ENCODE results near the gene TTC7B.

The TTC7B gene

DNA sequence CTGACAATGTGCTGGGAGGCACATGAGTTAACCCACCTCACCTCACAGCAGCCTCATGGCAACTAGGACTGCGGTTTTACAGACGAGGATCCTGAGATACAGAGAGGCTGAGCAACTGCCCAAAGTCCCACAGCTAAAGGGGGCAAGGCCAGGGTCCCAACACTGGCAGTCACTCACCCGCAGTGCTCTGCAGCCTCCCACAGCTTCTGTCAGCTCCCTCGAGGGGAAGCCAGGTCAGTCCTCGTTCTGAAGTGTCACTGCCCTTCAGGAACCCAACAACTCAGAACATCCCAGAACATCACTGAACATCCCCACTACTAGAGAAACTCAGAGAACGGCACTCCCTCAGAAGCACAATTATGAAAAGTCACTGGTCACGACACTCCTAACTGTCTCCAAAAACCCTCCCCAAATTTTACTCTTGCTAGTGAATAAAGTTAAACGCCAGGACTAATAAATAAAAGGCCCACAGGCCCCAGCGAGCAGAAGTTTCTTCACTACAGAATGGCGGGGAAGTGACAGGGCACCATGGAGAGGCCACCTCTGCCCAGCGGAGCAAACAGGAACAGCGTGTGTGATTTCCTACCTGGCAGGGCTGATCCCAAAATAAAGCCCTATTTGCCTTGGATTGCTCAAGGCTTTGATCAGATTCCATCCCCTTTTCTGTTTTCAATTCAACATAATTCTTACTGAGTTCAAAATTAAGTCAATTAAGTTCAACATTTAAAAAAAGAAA, 75.1 kb downstream of the TTC7B start:
- no peak for DNase-seq (ENCODE audit: low spot score)

- no peak for DNase-seq (ENCODE audit: low spot score)
These were observed 76.1 kb downstream of the TTC7B start for GRCh38 chr14:90740081-90740480.

DNA sequence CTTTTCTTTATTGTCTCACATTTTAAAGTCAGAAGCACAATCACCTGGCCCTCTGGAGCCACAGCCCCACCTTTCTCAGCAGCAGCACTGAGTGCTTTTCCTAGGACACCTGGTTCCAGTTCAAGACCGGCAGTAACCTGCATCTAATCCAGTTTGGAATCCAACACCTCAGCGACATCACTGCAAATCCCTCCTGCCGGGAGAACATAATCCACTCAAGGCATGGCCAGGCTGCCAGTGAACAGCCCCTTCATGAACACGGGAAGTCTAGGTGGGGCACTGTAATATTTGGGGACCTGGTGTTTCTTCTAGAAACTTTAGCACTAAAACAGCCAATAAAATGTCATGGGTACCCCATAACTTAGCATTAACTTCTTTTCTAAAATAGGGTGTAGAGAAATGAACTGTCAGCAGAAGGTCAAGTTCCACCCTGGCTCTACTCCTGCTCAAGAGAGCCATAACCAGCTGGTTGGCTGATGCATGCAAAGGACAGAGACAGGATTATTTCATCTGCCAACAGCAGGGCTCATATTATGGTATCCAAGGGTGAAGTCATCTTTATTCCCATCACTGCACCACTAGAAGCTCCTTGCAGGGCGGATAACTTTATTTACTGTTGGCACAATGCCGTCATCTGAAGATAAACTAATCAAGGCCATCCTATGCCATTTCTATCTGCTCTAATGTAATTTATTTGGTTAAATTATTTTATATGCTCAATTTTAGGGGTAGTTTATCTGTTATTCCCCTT, 76.7 kb downstream of the TTC7B start:
- no peak for DNase-seq (ENCODE audit: low spot score)

GRCh38 chr14:90733139-90733808, 83.0 kb downstream of the TTC7B start:
- no peak for DNase-seq (ENCODE audit: low spot score)

DNA sequence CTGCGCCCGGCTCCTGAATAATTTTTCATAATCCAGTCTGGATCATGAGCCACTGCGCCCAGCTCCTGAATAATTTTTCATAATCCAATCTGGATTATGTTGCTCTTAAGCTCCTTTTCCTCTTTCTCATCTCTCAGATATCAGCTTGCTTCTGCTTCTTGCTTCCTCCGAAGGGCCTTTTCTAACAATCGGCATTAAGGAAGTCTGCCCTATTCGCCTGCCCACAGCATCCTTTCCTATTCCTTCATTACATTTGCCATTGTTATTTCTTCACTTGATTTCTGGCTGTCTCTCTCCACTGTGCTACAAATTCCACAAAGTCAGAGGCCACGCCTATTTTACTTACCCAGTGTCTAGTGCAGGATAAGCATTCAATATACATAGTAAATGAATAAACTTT, 83.5 kb downstream of the TTC7B start:
- DNase-seq (ENCODE audit: low spot score): no peak

GRCh38 chr14:90732139-90732538, 84.1 kb downstream of the TTC7B start:
- no peak for DNase-seq (ENCODE audit: low spot score)

- no peak for DNase-seq (ENCODE audit: low spot score)
These were observed 84.7 kb downstream of the TTC7B start for GRCh38 chr14:90731487-90731886.

DNA sequence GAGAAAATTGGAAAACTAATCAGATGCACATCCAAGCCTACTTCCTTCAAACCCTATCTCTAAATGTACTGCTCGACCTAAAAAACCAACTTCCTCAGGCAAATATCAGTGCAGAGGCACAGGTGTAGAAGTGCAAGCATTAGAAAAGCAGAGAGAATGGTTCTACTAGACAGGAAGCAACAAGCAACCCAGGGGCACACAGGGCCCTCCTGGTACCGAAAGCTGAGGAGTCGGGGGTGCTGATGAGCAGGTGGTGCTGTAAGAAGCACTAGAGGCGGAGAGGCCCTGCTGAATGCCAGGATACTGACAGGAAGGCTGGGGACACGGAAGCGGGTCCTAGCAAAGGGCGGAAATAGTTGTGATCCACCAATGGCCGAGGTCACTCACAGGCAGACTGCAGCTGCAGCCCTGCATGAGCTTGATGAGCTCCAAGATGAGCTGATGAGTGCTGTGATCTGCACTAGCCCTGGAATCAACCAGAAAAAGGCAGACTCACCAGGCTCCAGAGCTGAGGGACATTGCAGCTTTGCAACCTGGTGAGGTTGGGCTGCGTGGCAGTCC, 85.9 kb downstream of the TTC7B start:
- peak; percentile 57 for DNase-seq (ENCODE audit: low spot score)

DNA sequence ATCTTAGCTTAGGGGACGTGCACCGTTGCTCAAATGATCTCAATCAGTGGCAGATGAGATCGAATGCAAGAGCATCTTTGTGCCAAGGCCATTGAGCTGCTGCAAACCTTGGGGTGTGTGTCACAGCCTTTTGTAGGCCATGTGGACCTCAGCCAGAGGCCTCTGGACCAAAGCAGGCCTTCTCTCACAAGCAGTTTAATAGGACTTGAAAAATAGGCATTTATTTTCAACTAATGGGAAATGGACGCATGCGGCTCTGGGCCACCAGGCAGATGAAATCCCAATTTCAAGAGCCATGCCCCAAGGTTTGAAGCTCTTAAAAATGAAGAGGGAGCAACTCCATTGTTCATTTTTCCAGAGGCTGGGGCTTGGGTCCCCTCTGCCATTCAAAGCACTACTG, 87.3 kb downstream of the TTC7B start:
- peak; percentile 46 for DNase-seq (ENCODE audit: low spot score)

DNA sequence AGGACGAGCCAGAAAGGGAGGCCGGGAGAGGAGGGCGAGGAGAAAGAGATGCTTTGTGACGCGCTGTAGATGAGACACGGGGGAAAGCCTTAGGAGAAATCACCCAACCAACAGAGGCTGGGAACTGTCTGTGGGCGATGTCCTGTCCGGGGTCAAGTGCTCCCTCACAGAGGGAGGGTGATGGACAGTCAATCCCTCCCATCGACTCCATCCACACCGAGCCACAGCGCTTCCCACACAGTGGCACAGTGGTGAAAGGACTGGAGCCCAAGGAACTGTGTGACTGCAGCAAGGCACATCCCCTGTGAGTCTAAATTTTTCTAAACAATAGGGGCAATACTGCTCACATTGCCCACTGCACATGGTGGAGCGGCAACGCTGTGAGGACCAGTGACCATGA, 89.1 kb downstream of the TTC7B start:
- peak; percentile 37 for DNase-seq (ENCODE audit: low spot score)

DNA sequence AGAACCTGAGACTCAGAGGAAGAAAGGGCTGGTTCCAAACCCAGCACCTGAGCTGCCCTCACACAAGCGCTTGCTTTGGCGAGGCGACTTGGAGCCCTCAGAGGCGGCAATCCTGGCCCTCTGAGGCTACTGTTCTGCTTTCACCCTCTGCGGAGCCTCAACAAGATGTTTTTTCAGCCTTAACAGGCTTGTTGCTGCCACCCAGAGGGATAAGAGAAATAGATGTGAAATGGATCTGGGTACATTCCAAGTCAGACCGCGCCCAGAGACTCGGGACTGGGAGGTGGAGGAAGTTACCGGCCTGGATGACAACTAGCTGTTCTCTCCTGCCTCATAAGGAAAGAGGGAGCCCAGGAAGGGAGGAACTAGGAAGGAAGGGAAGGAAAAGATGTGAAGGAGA, 89.6 kb downstream of the TTC7B start:
- DNase-seq (ENCODE audit: low spot score): peak; percentile 92

DNA sequence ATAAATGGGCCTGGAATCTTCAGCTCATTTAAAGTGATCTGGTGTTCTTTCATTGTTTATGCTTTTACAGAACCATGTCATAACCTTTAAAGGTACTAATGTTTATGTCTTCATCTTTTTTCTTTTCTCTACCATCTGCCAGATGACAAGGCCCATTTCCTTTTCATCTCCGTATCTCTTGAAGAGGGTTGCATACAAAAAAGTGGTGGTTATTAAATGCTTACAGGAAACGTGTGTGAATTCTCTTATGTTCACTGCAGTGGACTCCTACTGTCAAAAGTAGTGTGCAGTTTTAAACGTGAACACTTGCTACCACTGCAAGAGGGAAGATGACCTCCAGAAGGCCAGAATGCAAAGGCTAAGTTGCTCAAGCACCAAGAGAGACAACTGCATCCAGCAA, 91.4 kb downstream of the TTC7B start:
- no peak for DNase-seq (ENCODE audit: low spot score)

DNA sequence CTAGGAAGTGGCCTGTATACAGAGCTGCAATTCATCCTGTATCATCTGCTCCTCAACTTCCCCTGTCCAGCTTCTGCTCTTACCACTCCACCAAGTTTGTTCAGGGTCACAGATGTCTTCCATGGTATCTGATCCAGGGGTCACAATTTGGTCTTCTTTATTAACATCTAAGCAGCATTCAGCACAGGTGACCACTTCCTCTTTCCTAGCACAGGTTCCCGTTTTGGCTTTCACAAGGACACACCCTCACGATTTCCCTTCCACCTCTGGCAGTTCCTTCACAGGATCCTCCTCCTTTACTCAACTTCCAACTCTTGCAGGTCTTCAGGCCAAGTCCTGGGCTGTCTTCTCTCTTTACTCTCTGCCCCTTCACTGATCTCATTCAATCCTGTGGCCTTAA, 93.6 kb downstream of the TTC7B start:
- no peak for DNase-seq (ENCODE audit: low spot score)

DNA sequence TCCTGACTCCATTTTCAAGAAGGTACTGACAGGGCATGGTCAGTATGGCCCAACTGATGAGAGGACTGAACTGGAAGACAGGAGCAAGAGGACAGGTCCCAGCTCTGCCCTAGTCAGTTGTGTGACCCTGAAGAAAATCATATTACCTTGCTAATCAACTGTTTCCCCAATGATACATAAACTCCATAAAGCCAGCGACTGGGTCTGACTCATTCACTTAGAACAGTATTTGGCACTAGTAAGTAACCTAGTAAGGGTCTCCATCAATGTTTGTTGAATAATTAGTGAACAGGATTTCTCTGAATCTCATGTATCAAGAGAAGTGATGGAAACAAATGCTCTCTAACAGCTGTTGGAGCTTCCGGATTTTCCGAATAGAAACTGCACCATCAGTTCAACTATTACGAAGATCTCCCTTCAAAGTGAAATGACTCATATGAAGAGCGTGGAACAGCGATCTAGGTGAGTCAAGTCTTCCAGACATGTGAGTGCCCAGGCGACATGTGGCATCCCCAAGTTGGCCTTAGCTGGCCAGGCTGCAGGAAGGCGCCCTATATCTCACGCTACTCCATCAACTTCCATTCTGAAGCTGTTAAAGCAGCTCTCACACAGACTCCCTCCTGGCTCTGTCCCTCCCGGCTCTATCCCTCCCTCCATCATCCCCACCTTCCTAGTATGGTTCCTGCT, 94.5 kb downstream of the TTC7B start:
- DNase-seq (ENCODE audit: low spot score): no peak

- DNase-seq (ENCODE audit: low spot score): peak; percentile 31
These were observed 95.4 kb downstream of the TTC7B start for GRCh38 chr14:90720832-90721231.

- peak; percentile 70 for DNase-seq (ENCODE audit: low spot score)
These were observed 95.9 kb downstream of the TTC7B start for GRCh38 chr14:90720336-90720735.

GRCh38 chr14:90717916-90718315, 98.3 kb downstream of the TTC7B start:
- no peak for DNase-seq (ENCODE audit: low spot score)

DNA sequence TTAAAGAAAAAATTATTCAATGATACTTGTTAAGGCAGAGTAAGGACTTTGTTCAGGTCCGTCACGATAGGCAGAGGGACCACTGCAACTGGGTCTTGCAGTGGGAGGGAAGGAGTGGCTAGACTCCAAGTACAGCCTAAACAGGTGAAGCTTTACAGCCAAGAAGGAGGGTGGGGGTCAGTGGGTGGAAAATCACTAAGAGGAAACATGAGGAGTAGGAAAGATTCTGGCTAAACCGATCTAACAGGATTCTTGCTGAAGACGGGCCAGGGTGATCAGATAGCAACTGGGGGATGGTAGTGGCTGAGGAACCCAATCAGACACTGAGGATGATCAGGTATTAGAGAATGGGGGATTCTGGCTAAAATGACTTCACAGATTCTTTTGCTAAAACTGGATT, 100.2 kb downstream of the TTC7B start:
- no peak for DNase-seq (ENCODE audit: low spot score)

GRCh38 chr14:90715495-90715894, 100.7 kb downstream of the TTC7B start:
- no peak for DNase-seq (ENCODE audit: low spot score)

DNA sequence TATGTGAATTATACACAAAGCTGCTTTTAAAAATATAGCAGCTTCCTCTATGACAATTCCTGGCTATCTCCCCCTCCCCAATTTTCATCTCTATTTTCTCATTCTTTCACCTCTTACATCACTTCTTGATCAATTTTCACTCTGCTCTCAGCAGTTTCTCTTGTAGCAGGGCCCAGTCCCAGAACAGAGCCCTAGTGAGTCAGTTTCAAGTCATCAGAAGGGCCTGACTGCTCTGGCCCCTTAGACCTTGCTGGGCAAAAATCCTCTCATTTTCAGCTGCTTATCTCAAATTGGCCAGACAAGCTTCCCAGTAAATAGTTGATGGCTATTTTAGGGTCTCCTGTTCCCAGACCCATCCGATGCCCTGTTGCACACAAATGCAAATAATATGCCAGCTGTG, 101.4 kb downstream of the TTC7B start:
- no peak for DNase-seq (ENCODE audit: low spot score)

- no peak for DNase-seq (ENCODE audit: low spot score)
These were observed 111.4 kb downstream of the TTC7B start for GRCh38 chr14:90704738-90705392.
